Activated CD4-positive, CD25-positive, alpha-beta regulatory T cell treated with anti-CD3 and anti-CD28 coated beads, Interleukin-2, amount 50 U/mL, for 16 hours (primary cell): Measurements from ENCODE around the gene CSNK2A1.
"Not testable (repeated sequence)": the region's sequence is repeated elsewhere in the genome, so short reads cannot be mapped to it uniquely, and the experiment has no call there.

Experiments
- DNase-seq: peaks from one replicate; pipeline ENCODE4 v3.0.0-alpha.2; 2020; ENCODE audit warnings: low read depth, low spot score

The CSNK2A1 gene

DNA sequence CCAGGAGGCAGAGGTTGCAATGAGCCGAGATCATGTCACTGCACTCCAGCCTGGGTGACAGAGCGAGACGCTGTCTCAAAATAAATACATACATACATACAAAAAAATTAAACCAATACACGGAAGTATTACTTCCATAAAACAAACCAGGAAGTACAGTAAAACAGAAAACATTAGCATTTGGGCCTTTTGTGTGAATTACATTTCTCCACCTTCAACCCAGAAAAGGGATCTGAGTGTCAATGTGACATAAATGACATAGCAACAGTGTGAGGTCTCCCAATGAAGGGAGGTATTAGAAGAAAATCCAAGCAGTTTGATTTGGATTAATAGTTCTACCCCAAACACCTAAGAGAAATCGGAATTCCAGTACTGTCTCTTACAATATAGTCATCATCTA is 10.1 kb downstream of the CSNK2A1 start:
- no peak for DNase-seq

DNA sequence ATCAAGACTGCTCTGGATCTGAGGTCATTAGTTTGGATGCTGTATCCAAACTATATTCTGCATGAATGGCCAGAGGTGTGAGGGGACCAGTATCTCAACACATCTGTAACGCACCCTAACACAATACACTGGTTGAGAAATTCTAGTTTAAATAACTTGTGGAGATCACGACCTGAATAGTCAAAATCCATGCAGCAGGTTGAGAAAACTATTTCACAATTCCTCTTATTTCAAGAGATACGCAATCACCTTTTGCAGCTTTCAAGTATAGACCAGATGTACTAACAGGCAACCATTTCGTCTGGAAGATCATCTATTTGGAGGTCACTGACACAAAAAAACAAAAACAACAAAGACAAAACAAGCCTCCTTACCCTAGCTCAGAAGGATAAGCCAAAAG is 11.1 kb downstream of the CSNK2A1 start:
- no peak for DNase-seq

DNA sequence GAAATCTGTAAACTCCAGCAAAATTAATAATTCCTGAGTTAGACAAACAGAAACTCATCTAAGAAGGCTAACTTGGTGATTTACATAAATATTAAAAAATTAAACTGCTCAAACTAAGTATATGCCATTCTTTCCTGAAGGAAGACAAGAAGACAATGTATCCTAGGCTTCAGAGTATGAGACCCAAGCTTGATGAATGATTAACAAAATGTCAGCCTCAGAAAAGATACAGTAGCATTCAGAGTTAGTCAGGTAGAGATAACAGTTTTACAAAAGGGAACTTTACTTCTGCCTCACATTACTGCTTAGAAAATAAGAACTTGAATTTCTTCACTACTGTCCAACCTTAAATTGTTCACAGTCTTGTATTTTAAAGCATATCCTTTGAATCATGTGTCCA is 12.0 kb downstream of the CSNK2A1 start:
- no peak for DNase-seq

DNA sequence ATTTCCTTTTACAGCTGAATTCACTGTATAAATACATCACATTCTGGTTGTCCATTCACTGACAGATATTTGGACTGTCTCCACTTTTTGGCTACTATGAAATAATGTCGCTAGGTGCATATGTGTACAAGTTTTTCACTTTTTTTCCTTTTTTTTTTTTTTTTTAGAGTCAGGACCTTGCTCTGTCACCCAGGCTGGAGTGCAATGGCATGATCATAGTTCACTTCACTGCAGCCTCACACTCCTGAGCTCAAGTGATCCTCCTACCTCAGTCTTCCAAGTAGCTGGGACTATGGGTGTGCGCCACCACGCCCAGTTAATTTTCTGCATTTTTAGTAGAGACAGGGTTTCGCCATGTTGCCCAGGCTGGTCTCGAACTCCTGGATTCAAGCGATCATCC is 13.3 kb downstream of the CSNK2A1 start:
- no peak for DNase-seq

DNA sequence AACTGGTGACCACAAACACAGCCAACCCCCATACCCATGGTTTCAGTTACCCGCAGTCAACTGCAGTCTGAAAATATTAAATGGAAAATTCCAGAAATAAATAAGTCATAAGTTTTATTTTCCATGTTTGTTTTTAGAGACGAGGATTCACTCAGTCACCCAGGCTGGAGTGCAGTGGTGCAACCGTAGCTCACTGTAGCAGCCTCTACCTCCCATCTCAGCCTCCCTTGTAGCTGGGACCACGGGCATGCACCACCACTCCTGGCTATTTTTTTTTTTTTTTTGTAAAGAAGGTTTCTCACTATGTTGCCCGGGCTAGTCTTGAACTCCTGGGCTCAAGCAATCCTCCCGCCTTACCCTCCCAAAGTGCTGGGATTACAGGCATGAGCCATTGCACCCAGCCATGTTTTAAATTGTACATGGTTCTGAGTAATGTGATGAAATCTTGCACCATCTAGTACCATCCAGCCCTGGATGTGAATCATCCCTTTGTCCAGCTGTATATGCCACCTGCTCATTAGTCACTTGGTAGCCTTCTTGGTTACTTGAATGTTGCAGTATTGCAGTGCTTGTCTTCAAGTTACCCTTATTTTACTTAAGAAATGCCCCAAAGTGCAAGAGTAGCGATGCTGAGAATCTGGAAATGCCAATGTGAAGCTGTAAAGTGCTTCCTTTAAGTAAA is 14.5 kb downstream of the CSNK2A1 start:
- DNase-seq = no peak

DNA sequence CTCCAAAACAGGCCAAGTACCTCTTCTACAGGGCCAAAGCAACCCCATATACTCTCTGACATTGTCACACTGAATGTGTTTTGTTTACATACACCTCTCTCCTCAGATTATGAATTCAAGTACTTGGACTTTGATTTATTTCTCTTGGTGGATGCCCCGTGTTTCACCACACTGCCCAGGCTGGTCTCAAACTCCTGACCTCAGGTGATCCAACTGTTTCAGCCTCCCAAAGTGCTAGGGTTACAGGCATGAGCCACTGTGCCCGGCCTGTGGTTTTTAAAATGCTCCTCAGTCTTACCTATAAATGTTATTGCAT is 16.1 kb downstream of the CSNK2A1 start:
- no peak for DNase-seq

DNA sequence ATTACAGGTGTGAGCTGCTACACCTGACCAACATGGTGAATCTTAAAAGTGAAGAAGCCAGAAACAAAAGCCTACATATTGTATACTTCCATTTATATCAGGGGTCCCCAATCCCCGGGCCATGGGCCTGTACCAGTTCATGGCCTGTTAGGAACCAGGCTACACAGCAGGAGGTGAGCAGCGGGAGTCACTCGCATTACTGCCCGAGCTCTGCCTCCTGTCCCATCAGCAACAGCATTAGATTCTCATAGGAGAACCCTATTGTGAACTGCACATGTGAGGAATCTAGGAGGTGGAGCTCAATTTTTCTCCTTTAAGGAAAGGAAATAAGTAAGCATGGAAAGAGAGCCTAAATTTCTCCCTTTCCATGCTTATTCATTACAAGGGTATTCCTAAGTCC is 21.7 kb downstream of the CSNK2A1 start:
- DNase-seq = no peak

DNA sequence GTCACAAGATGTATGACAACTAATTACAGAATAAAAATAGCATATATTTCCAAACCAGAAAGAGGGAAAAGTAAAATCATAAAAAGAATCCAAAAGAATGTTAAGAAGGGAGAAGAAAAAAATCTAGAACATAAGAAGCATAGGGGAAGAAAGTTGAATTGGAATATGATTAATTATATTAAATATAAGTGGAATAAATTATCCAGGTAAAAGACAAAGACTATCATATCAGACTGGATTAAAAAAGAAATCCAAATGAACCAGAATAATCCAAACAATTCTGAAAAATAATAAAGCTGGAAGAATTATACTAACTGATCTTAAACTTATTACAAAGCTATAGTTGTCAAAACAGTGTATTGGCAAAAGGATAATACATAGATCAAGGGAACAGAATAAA is 23.6 kb downstream of the CSNK2A1 start:
- DNase-seq = no peak

DNA sequence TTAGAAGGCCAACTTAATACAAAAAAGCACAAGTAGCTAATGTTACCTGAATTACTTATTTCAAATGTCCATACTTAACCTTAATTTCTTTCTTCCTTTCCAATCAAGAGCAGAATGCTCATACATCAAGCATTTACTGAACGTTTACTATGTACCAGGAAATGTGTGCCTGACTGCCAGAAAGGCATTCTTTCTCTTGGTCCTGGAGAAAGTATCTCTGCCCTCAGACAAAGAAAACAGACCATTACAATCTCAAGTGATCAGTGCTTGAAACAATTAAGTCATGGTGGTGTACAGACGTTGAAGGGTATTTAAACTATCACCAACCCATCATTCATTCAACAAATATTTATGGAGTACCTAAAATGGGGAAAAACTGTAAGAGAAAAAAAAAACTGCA is 26.4 kb downstream of the CSNK2A1 start:
- DNase-seq = no peak

DNA sequence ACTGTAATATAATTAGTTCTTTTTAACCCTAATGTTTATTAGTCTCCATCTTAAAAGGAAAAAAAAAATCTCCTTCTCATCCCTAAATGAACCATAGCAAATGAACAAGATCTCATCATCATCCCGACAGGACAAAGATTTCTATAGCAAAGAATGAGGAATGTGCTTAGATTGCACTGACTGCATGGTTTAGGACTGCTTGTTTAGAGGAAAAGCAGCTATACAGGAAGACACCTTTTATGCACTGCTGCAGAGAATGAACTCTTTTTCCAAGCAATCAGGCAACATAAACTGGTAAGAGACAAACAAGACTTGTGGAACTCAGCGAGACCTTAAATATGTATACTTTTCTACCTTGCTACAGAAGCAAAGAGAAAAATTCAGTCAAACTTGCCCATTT is 26.8 kb downstream of the CSNK2A1 start:
- no peak for DNase-seq

DNA sequence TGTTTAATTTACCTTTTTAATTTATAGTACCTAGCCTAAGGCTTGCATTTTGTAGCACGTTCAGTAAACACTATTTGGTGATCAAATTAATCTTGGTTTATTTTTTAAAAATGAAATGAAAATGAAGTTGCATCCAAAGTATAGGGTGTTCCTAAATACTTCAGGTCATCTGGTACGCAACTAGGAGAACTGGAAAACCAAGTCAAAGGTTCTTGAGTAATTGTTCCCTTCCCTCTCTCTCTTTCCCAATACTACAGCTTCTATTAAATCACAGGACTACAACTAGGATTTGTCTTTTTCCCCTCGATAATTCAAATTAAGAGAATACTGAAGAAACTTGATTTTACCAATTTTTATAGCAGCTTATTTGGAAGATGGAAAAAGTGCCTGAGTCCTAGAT is 27.9 kb downstream of the CSNK2A1 start:
- DNase-seq = no peak

DNA sequence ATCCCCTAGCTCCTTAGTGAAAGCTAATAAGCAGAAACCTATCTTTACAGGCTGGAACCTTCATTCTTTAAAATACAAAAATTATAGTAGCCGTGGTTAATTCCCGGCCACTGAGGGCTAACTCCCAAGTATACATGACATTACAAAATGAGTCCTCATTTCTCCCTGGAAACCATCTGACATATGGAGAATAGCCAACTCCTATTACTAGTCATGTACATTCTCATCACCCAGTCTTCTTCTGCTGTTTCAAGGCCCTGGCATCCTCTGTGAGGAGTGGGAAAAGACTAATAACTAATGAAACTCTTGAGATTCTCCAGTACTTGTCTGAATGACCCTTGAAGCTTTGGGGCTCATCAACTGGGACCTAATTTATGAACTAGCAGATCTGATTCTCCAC is 30.2 kb downstream of the CSNK2A1 start:
- DNase-seq = no peak

DNA sequence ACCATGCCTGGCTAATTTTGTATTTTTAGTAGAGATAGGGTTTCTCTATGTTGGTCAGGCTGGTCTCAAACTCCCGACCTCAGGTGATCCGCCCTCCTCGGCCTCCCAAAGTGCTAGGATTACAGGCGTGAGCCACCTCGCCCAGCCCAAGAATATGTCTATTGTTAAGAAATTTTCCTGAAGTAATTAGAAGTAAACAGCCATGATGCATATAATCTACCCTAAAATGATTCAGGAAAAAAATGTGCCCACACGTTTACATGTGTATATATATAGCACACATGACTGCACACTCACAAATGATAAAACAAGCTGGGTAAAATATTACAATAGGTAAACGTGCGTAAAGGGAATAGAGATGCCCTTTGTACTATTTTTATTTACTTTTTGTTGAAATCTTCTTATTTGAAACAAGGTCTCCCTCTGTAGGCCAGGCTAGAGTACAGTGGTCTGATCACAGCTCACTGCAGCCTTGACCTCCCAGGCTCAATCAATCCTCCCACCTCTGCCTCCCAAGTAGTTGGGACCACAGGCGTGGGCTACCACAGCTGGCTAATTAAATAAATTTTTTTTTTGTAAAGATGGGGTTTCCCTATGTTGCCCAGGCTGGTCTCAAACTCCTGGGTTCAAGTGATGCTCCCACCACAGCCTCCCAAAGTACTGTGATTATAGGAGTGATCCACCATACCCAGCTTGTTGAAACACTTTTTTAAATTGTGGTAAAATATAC is 33.1 kb downstream of the CSNK2A1 start:
- not testable (repeated sequence) for DNase-seq

DNA sequence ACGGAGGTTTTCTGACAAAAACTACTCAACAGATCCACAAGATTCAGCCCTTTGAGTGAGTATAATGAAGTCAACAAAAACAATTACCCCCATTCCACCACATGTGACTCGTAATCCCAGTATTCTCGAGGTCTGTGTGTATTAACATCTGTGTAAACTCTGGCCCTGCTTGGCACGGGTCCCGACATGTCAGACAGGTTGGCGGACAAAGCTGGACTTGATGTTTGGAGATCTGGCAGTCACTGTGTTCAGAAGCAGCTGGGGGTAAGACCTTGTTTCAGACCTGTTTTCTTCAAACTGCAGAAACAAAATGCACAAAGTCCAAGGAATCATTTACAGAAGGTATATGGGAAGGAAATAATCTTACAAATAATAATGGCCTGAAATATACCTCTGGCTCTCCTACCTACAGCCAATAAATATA is 35.2 kb downstream of the CSNK2A1 start:
- DNase-seq = not testable (repeated sequence)

DNA sequence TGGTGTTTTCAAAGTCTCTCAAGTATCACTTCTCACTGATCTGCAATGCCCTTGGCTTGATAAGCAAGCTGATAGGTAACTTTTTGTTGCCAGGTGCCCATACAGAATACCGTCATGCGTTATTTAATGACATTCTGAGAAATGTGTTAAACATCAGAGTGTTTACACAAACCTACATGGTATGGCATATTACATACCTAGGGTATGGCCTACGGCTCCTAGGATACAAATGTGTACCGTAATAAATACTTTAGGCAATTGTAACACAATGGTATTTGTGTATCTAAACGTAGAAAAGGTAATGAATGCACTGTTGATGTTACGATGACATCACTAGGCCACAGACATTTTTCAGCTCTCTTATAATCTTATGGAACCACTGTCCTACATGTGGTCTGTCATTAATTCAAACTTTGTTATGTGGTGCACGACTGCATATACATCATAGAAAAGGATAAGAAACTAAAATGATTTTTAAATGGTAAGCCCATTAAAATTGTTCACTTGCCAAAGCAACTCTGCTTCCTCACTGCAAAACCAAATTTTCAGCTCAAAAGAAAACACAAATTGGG is 35.7 kb downstream of the CSNK2A1 start:
- no peak for DNase-seq

DNA sequence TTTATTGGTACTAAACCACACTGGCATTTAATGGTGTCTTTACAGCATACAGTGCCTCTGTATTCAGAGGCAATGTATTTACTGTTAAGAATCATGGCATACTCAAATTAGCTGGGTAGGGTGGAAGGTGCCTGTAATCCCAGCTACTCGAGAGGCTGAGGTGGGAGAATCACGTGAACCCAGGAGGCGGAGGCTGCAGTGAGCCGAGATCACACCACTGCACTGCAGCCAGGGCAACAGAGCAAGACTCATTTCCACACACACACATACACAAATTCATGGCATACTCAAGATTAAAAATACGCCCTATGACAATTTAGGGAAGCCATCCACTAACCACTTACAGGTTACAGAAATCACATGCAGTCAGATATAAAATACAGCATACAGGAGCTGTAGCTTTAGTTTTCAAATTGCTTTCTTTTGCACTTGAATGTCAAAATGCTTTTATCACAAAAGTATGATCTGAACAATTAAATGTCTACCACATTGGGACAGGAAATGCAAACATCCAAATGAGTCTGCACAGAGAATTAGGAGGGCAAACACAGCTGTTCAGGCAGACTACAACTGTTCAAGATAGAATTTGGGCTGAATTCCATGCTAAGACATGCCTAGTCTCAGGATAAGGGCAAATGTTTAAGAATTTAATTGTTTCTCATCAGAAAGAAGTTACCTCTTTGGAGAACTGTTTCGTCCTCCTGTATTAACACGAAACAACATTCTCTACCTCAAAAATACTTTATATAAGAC is 36.4 kb downstream of the CSNK2A1 start:
- DNase-seq = no peak

DNA sequence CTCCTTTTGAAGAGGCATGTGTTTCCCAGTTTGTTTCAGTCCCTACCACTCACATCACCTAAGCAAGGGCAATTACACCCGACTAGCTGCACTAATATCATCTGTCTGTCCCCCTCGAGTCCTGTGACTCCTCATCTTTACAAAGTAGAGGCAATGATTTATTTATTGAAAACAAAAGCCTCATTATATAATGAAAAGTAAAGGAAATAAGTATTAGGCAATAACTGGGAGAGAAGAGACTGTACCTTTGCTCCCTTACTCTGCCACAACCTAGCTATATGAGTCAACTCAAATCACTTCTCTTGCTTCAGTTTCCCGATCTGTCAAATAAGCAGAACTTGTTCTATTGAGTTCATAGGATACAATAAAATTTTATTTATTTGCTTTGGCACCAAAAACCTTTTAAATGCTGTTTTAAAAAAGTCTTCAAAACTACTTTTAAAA is 38.9 kb downstream of the CSNK2A1 start:
- no peak for DNase-seq

DNA sequence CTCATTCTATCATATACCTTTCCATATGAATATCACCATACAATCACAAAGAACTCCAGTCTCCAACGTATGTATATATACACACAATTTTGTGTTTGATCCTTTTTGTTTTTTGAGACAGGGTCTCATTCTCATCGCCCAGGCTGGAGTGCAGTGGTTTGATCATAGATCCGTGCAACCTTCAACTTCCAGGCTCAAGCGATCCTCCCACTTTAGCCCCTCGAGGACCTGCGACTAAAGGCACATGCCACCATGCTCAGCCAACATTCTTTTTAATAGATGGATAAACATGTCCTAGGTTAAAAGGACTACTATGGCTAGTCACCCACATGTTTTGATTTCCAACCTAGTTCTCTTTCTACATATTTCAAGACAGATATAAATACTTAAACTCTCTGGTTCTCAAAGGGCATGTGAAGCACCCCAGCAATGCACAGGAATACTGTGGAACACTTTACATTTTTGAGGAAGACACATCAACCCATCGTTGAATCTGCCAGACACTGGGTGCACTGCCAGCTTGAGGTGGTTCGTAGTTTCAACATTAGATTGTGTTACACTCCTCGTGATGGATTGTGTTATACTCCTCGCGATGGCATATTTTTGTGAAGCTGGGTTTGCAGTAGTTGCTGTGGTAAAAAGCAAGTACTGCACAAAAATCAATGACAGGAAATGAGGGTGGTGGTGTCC is 40.4 kb downstream of the CSNK2A1 start:
- no peak for DNase-seq

DNA sequence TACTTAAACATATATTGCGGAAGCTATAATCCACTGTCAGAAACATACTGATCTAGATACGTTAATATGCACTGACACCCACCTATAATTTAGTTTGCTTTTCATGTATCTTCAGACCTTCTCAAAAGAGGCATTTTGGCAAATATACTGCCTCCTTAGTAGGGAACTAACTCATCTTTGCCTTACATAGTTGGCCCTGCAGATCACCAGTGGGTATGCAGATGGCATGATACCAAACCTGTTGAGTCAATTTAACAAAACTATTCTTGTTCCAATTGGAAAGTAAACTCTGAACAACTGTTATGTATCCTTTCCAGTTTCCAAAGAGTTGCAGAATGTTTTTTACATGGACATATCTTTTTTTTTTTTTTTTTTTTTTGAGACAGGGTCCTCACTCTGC is 45.6 kb downstream of the CSNK2A1 start:
- no peak for DNase-seq

DNA sequence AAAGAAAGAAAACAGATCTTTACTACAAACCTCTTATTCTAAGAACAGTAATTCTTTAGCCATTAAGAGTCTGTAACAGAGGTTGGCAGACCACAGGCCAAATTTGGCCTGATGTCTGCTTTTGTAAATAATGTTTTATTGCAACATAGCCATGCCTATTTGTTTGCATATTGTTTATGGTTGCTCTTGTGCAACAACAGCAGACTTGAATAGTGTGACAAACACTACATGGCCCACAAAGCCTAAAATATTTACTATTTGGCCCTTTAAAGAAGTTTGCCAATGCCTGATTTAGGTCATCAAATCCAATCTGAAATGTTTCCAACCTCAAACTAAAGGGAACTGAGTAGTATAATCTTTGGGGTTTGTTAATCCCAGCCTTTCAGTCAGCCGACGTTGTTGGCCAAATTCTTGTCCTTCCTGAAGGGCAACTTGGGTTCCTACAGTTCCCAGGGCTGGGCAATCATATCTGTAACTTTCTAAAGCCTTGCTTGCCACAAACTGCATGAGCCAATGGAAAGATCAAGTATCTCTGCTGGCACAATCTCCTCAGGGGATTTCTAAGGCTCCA is 47.4 kb downstream of the CSNK2A1 start:
- DNase-seq = no peak

DNA sequence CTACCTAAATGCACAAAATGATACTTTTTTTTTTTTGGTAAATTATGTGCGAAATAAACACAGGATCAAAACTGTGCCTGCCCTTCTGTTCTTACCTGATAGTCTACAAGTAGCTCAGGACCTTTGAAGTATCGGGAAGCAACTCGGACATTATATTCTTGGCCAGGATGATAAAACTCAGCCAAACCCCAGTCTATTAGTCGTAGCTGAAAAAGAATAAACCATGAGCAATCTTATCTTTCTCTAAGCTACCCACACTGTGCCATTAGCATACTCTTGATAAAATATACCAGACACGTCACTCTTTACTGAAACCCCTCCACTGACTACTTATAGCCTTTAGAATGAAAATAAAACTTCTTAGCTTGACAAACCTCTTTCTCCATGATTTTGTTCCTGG is 51.4 kb downstream of the CSNK2A1 start:
- no peak for DNase-seq

DNA sequence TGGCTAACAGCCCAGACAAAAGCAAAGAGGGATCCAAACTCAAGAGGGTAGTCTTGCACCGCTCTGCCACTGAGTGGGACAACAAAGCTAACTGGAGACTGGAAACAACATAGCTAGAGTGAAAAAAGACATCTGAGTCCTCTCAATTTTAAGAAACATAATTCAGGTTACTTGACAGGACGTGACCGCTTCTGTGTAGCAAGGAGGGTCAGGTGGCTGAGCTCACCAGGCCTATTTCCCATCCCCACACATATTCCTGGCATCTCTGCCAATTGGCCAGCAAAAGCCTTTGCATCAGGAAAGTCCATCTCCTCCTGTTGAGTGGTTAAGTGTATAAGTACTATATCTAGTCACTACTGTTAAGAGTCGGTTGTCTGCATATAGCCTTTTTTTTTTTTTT is 55.9 kb downstream of the CSNK2A1 start:
- DNase-seq = no peak
